OCI-LY7 (cell line): ENCODE results near the gene RAD51B. TPM values are rescaled to one million over a fixed set of nuclear protein-coding genes. Genes with fewer than 3 reads are reported as not detected.
"Not testable (repeated sequence)": the region's sequence is repeated elsewhere in the genome, so short reads cannot be mapped to it uniquely, and the experiment has no call there.

Source experiments
- BruUV-seq: library from RNA; stranded (reverse); fragments of 400-500 nt; replicated peaks from 2 replicates; lab custom pipeline; 2021; lab: Mats Ljungman, UMichigan
- CTCF ChIA-PET: fragments of 300-600 bp; sonication (Branson Sonifier 250); formaldehyde crosslinking; loops from one replicate; lab custom pipeline; 2022; ENCODE audit warnings: antibody characterized with exemption; ENCODE audit not compliant: unreplicated experiment; lab: Charles Lee
- POLR2A ChIA-PET: fragments of 300-600 bp; sonication (Branson Sonifier 250); formaldehyde crosslinking; loops from one replicate; lab custom pipeline; 2022; ENCODE audit warnings: antibody characterized with exemption; lab: Charles Lee
- DNase-seq: peaks from one replicate; pipeline ENCODE4 v3.0.0-alpha.2; 2015; ENCODE audit warnings: low spot score
- H2AFZ ChIP-seq: fragments of 200-600 bp; sonication (generic), shearing (Covaris generic); 2 replicates; pipeline ENCODE4 v1.6.1; 2014; ENCODE audit warnings: mild to moderate bottlenecking, antibody characterized with exemption, low read length, moderate library complexity
- H3K27ac ChIP-seq: fragments of 200-600 bp; sonication (generic); 2 replicates; pipeline ENCODE4 v1.5.1; 2014; ENCODE audit warnings: mixed run types, low read depth, mild to moderate bottlenecking, moderate library complexity, low read length, inconsistent platforms; ENCODE audit not compliant: poor library complexity, severe bottlenecking
- H3K36me3 ChIP-seq: fragments of 200-600 bp; sonication (generic); 2 replicates; pipeline ENCODE4 v1.6.1; 2014; ENCODE audit warnings: mild to moderate bottlenecking, antibody characterized with exemption, low read length, moderate library complexity, mixed read lengths; ENCODE audit not compliant: insufficient read depth
- H3K4me1 ChIP-seq: fragments of 200-600 bp; sonication (generic); 2 replicates; pipeline ENCODE4 v1.5.1; 2014; ENCODE audit warnings: mild to moderate bottlenecking, low read length; ENCODE audit not compliant: insufficient read depth, poor library complexity, severe bottlenecking
- H3K4me2 ChIP-seq: fragments of 200-600 bp; sonication (generic); 2 replicates; pipeline ENCODE4 v1.6.1; 2014; ENCODE audit warnings: mild to moderate bottlenecking, low read length
- H3K4me3 ChIP-seq: fragments of 200-600 bp; sonication (generic); 2 replicates; pipeline ENCODE4 v1.5.1; 2014; ENCODE audit warnings: mild to moderate bottlenecking, low read depth, low read length; ENCODE audit not compliant: poor library complexity, severe bottlenecking
- H3K79me2 ChIP-seq: fragments of 200-600 bp; sonication (generic); 2 replicates; pipeline ENCODE4 v1.6.1; 2016; ENCODE audit warnings: low read depth, mild to moderate bottlenecking, low read length, moderate library complexity, mixed read lengths; ENCODE audit not compliant: insufficient read depth
- H3K9me2 ChIP-seq: fragments of 200-600 bp; sonication (generic); 2 replicates; pipeline ENCODE4 v1.6.1; 2016; ENCODE audit warnings: mild to moderate bottlenecking, low read length, mixed read lengths; ENCODE audit not compliant: insufficient read depth
- H3K9me3 ChIP-seq: fragments of 200-600 bp; sonication (generic); 2 replicates; pipeline ENCODE4 v1.6.1; 2014; ENCODE audit warnings: mild to moderate bottlenecking, mixed run types, low read length, mixed read lengths
- H4K20me1 ChIP-seq: fragments of 200-600 bp; sonication (generic); 2 replicates; pipeline ENCODE4 v1.6.1; 2014; ENCODE audit warnings: mild to moderate bottlenecking, antibody characterized with exemption, low read length, moderate library complexity, mixed read lengths; ENCODE audit not compliant: insufficient read depth
- EZH2phosphoT487 ChIP-seq: fragments of 200-600 bp; sonication (generic); IDR thresholded peaks from 2 replicates; pipeline ENCODE4 v1.6.1; 2018; ENCODE audit warnings: low read depth, borderline replicate concordance, mild to moderate bottlenecking, mixed run types, antibody characterized with exemption, low read length, moderate library complexity, mixed read lengths
- intact Hi-C: fragments of 100-400 bp; cut with micrococcal nuclease; formaldehyde crosslinking; loops from one replicate; pipeline ENCODE4 v1.10.0; 2022; ENCODE audit not compliant: unreplicated experiment
- total RNA-seq, 2 experiments: library from RNA; depleted of rRNA in 1 of 2; stranded (reverse); fragments of >200 nt in 1 of 2; shearing (Covaris generic) in 1 of 2; gene quantifications; 2 replicates each; pipeline ENCODE4 v1.2.3, GENCODE V29; 2014 to 2022
- TF ChIP-seq, protein P1 (sequence below): fragments of 200-600 bp; sonication (generic); conservative IDR thresholded peaks from 2 replicates; pipeline ENCODE4 v1.5.1; 2014; ENCODE audit warnings: mild to moderate bottlenecking, antibody characterized with exemption, low read length, moderate library complexity, mixed read lengths

The RAD51B gene
- total RNA-seq, 2 experiments from 2014 or later, result 41.4 to 89.9 TPM

- ChIA-PET POLR2A (no interaction called here), CTCF (no interaction called here)
- Histone ChIP-seq H3K4me2 (no peak overlapping the region), H3K27ac (no peak overlapping the region), H3K9me3 (no peaks in the 10 kb centered on the region), H3K36me3 (no peaks in the 10 kb centered on the region), H4K20me1 (no peaks in the 10 kb centered on the region), H3K4me3 (no peak overlapping the region), H3K79me2 (no peaks in the 10 kb centered on the region), H3K4me1 (no peaks in the 10 kb centered on the region), H3K9me2 (no peaks in the 10 kb centered on the region), H2AFZ (no peak overlapping the region)
- no peak for TF ChIP-seq EZH2phosphoT487
- TF ChIP-seq, protein P1, sequence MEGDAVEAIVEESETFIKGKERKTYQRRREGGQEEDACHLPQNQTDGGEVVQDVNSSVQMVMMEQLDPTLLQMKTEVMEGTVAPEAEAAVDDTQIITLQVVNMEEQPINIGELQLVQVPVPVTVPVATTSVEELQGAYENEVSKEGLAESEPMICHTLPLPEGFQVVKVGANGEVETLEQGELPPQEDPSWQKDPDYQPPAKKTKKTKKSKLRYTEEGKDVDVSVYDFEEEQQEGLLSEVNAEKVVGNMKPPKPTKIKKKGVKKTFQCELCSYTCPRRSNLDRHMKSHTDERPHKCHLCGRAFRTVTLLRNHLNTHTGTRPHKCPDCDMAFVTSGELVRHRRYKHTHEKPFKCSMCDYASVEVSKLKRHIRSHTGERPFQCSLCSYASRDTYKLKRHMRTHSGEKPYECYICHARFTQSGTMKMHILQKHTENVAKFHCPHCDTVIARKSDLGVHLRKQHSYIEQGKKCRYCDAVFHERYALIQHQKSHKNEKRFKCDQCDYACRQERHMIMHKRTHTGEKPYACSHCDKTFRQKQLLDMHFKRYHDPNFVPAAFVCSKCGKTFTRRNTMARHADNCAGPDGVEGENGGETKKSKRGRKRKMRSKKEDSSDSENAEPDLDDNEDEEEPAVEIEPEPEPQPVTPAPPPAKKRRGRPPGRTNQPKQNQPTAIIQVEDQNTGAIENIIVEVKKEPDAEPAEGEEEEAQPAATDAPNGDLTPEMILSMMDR, result no peak
- BruUV-seq, result no TSS peak
- intact Hi-C loops, result no loop called here
- DNase-seq, result no peak
Measured at GRCh38 chr14:68426661-68427549, 607.3 kb downstream of the RAD51B start.

- H3K27ac ChIP-seq, result no peak overlapping the region
- no peak overlapping the region for H2AFZ ChIP-seq
- no peak overlapping the region for H3K4me3 ChIP-seq
- no TSS peak for BruUV-seq
- H3K36me3 ChIP-seq, result no peaks in the 10 kb centered on the region
- intact Hi-C loops, result no loop called here
- no peaks in the 10 kb centered on the region for H3K9me3 ChIP-seq
- no peak for DNase-seq
- CTCF ChIA-PET, result no interaction called here
- no peaks in the 10 kb centered on the region for H3K79me2 ChIP-seq
- no peak for TF ChIP-seq EZH2phosphoT487
- TF ChIP-seq, protein P1, result no peak
- H3K4me2 ChIP-seq, result no peak overlapping the region
- H3K4me1 ChIP-seq, result no peaks in the 10 kb centered on the region
- no peaks in the 10 kb centered on the region for H4K20me1 ChIP-seq
- H3K9me2 ChIP-seq, result no peaks in the 10 kb centered on the region
- POLR2A ChIA-PET, result no interaction called here
Measured at GRCh38 chr14:68427550-68427890, 607.9 kb downstream of the RAD51B start.

DNA sequence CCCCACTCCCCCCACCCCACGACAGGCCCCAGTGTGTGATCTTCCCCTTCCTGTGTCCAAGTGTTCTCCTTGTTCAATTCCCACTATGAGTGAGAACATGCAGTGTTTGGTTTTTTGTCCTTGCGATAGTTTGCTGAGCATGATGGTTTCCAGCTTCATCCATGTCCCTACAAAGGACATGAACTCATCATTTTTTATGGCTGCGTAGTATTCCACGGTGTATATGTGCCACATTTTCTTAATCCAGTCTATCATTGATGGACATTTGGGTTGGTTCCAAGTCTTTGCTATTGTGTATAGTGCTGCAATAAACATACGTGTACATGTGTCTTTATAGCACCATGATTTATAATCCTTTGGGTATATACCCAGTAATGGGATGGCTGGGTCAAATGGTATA lies 609.3 kb downstream of the RAD51B start:
- H3K4me1 ChIP-seq, H3K9me2 ChIP-seq, CTCF ChIA-PET, H3K36me3 ChIP-seq, BruUV-seq, H3K79me2 ChIP-seq, DNase-seq, H3K4me3 ChIP-seq, H3K9me3 ChIP-seq, intact Hi-C loops, H3K4me2 ChIP-seq, H3K27ac ChIP-seq, POLR2A ChIA-PET, H4K20me1 ChIP-seq, H2AFZ ChIP-seq: not testable (repeated sequence)

DNA sequence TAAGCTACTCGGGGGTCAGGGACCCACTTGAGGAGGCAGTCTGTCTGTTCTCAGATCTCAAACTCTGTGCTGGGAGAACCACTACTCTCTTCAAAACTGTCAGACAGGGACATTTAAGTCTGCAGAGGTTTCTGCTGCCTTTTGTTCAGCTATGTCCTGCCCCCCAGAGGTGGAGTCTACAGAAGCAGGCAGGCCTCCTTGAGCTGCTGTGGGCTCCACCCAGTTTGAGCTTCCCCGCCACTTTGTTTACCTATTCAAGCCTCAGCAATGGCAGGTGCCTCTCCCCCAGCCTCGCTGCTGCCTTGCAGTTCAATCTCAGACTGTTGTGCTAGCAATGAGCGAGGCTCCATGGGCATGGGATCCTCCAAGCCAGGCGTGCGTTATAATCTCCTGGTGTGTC lies 614.6 kb downstream of the RAD51B start:
- peak; percentile 35 for DNase-seq
- H3K79me2 ChIP-seq, H3K4me1 ChIP-seq, CTCF ChIA-PET, H3K36me3 ChIP-seq, H2AFZ ChIP-seq, BruUV-seq, H3K4me3 ChIP-seq, H3K4me2 ChIP-seq, intact Hi-C loops, H3K27ac ChIP-seq, H3K9me2 ChIP-seq, H4K20me1 ChIP-seq: not testable (repeated sequence)
- POLR2A ChIA-PET, result interaction anchor here (0.7 kb wide), 1 partner anchor 498 kb away, joined by 3 read pairs; no protein-coding TSS in a partner anchor
- H3K9me3 ChIP-seq, result peaks cover 14% of the 10 kb centered on the region; the same call in 1 of the 2 replicates

DNA sequence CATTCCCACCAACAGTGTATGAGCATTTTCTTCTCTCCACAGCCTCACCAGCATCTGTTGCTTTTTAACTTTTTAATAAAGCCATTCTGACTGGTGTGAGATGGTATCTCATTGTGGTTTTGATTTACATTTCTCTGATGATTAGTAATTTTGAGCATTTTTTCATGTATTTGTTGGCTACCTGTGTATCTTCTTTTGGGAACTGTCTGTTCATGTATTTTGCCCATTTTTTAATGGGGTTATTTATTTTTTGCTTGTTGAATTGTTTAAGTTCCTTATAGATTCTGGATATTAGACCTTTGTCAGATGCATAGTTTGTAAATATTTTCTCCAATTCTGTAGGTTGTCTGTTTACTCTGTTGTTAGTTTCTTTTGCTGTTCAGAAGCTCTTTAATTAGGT lies 616.1 kb downstream of the RAD51B start:
- CTCF ChIA-PET, intact Hi-C loops: not testable (repeated sequence)

More for the DNA sequence above, 616.1 kb downstream of the RAD51B start:
- BruUV-seq, DNase-seq, H3K4me3 ChIP-seq, H3K27ac ChIP-seq, H3K4me2 ChIP-seq, H4K20me1 ChIP-seq, H3K4me1 ChIP-seq, POLR2A ChIA-PET, H3K9me2 ChIP-seq, H3K36me3 ChIP-seq, H3K79me2 ChIP-seq, H2AFZ ChIP-seq: not testable (repeated sequence)
- peaks cover 14% of the 10 kb centered on the region; the same call in 1 of the 2 replicates for H3K9me3 ChIP-seq
